ENCODE results near the gene ARL10.

The ARL10 gene

DNA sequence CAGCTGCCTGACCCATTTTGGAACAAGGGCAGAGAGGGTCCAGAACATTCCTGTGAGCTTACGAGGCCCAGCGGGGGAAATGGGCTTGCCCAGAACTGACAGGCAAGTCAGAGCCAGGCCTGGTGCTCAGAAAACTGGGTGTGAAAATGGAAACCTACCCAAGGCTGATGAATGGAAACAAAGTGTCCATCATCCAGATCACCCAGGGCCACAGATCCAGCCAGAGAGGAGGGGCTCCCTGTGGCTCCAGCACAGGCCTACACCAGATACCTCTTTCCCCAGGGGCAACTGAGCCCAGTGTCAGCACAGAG, 47.9 kb downstream of the ARL10 start:
- DNase-seq: no peak

DNA sequence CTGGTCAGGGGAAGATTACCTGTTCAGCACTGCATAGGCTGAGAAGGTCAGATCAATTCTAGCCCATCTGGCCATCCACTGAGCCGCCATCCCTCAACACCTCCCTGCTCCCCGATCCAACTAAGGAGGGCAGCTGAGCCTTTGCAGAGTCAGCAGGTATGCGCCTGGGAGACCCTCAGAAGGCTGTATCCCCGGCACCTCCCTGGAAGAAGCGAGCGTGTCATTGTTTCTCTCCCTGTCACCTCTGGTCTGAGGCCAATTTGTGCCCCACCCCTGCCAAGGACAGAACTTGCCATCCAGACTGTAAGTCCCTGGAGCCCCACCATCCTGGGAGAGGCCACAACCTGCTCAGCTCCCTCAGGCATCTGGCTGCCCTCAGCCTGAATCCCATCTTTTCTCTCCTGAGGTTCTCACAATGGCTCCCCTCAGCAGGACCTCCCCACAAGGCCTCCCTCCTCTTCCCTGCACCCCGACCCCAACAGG, 48.5 kb downstream of the ARL10 start:
- no peak for DNase-seq

DNA sequence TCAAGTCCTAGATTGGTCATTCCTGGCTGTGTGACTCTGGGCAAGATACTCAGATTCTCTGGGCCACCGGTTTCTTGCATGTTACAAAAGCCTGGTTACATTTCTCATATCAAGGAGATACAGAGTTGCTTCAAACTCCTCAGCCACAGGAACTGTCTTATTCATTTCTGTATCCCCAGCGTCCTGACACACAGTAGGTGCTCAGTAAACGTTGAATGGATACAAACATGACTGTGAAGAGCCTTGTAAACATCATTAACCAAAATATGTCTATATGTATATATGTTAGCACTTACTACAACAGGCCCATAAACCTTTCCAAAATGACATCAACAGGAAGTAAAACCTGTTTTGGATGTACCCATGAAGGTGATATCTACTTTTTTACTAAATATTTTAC, 49.4 kb downstream of the ARL10 start:
- no peak for DNase-seq

DNA sequence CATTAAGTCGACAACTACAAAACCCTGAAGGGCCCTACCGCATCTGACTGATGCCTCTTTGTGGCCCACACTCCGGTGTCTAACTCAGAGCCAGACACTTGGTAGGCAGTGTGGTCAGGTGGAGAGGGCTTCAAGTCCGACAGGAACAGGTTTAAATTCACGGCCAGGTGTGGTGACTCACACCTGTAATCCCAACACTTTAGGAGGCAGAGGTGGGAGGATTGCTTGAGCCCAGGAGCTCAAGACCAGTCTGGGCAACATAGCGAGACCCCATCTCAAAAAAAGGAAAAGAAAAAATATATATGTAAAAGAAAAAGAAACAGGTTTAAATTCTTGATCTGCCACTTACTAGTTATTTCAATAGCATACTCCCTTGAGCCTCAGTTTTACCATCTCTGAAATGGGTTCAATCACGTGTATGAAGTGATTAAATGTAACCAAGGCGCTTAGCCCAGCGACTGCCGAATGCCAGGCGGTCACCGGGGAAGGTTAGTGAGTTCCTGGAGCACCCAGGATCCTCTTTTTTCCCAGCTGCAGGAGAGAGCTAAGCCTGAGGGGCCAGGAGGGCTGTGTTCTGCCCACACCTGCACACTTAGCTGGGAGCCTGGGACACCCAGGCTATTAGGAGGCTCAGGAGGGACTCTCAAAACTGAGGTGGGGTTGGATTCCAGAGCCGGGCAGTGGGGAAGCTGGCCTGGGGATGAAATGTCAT, 50.1 kb downstream of the ARL10 start:
- DNase-seq: no peak

DNA sequence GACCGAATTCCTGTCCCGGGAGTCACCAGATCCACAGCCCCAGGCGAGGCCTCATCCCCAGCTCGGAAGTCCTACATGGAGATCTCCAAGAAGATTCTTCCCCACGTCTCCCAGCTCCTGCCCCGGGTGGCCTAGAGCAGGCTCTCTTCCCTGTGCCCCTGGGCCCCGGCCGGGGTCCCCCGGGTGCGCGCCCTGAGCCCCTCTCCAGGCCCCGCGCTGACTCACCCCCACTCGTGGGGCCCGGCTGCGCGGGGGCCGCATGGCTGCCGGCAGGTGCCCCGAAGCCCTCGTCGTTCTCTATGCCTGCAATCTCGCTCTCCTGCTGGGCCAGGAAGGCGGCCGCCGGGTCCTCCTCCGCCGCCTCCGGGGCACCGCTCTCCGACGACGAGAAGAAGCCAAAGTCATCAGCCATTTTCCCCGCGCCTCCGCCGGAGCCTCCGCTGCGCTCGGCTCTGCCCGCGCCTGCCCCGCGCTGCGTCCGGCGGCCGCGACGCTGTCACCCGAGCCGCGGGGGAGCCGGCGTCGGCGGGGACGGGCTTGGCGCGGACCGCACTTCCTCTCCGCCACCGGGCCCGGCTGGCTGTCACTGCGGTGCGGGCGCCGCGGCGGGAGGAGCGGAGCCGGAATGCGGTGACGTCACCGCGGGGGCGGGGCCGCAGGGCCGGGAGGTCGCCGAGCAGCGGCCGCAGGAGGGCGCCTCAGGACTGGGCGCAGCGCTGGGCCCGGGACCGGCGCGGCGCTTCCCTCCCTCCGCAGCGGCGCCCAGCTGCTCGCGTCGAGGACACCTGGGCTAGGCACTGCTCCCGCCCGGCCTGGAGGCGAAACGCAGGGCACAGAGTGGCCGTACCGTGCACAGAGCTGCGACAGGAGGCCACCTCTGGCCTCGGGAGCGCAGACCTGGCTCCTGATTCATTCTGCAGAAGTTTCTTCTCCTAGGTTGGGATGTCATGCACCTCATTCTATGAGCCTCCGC, 51.0 kb downstream of the ARL10 start, which contains the start of gene CLTB:
TSS of gene CLTB (minus strand) at position 588 of the 973 bp plus-strand sequence. CDS start at position 412, 176 bp downstream.
- peak; percentile 45 for DNase-seq

DNA sequence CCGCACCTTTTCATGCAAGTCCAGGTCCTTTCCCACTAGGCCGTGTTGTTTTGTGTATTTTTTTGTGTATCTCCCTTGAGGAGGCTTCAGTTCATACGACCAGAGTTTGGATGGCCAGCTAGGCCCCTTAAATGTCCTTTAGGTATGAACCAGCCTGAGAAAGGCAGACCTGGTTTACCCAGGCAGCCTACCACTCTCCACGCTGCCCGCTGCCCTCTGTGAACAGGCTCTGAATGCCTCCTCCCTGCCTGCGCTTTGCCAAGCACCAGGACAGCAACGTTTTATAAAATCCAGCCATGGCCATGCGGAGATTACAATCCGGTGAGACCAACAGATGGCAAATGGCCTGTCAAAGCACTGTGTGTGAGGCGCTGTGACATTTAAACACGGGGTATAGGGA, 51.7 kb downstream of the ARL10 start:
- no peak for DNase-seq

DNA sequence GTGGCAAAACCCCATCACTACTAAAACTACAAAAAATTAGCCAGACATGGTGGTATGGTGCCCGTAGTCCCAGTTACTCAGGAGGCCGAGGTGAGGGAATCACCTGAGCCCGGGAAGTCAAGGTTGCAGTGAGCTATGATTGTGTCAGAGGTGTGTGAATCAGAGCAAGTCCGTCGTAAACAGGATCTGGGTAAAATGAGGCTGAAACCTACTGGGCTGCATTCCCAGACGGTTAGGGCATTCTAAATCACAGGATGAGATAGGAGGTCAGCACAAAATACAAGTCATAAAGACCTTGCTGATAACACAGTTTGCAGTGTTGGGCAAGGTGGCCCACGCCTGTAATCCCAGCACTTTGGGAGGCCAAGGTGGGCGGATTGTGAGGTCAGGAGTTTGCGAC, 53.0 kb downstream of the ARL10 start:
- DNase-seq: no peak

DNA sequence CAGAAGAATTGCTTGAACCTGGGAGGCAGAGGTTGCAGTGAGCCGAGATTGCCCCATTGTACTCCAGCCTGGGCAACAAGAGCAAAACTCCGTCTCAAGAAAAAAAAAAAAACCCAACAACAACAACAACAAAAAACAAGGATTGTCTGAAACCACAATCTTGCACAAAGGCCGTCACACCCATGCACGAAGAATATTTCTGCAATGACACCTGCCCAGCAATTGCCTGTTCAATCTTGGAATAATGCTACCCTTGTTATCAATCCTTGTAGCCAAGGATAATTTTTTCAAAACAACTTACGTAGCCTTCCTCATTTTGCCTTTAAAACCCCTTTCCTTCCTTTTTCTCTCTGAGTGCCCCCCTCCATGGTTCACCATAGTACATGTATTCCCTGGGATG, 54.8 kb downstream of the ARL10 start:
- DNase-seq: no peak

DNA sequence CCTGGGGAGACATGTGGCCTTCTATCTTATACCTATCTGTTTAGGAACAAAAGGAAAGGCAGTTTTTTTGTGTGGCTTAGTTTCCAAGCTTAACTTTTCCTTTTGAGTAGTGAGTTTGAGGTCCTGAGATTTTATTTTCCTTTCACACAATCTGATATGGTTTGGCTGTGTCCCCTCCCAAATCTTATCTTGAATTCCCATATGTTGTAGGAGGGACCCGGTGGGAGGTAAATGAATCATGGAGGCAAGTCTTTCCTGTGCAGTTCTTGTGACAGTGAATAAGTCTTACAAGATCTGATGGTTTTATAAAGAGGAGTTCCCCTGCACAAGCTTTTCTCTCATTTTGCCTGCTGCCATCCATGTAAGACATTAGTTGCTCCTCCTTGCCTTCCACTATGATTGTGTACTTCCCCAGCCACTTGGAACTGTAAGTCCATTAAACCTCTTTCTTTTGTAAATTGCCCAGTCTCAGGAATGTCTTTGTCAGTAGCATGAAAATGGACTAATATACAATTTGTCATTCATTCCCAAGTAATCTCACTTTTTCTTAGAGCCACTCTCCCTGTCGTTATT, 55.8 kb downstream of the ARL10 start:
- no peak for DNase-seq

DNA sequence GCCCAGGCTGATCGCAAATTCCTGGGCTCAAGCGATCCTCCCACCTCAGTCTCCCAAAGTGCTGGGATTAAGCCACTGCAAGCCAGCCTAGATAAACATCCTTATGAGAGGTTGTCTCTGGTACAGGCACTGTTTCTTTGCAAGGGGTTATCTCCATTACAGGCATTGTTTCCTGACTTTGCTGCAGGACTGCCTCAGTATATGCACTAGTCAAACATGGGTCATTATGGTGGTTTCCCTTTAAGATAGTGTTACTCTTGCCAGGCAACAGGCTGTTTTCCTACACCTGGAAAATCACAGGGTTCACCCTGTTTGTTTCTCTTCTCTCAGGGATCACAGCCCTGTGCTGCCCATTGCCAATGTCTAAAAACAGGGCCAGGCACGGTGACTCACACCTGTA, 58.9 kb downstream of the ARL10 start:
- no peak for DNase-seq

DNA sequence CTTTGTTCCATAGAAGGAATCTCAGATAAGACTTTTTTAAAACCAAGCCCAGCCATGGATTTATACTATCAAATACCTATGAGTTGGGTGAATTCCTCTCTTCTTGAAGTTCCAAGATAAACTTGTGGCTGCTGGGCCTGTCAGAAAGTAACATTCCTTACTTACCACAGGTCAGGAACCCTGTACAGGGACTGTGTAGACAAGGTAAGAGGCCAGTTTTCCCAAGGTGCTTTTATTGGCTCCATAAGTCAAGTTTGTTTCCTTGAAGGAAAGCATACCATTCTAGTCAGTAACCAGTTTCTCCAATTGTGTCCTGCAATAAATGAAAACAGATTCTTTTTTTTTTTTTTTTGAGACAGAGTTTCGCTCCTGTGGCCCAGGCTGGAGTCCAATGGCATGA, 59.9 kb downstream of the ARL10 start:
- DNase-seq: no peak

DNA sequence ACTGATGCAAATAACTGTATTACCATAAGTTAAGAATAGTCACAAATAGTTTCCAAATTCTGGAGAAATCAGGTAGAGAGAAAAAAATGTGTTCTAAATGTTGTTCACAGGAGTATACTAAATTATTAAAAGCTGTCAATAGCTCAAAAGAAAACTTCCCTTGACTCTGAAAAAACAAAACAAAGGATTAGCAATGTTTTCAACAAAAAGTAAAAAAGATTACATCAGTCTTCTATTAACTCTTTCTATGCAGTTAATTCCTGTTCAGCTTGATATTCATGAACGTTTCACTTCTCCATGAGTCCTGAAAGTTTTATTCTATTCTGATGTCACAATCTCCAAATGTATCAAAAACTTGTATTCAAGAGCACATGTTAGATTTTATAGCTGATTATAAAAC, 60.5 kb downstream of the ARL10 start:
- DNase-seq: no peak

DNA sequence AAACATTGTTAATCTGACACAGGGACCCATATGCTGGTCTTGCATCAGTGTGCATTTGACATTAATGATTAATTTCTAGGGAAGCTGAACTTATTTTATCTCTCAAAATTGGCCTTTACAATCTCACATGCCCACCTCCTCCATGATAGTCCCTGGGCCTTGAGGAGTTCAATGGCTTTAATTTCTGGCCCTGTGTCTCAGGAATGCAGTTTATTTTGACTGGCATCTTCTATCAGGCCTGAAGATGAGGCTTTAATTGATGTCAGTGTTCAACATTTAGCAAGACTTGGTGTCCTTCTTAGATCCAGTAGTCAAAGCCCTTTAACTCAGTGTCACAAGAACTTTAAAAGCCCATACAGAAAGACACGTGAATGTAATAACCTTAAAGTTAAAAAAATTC, 61.6 kb downstream of the ARL10 start:
- DNase-seq: no peak

DNA sequence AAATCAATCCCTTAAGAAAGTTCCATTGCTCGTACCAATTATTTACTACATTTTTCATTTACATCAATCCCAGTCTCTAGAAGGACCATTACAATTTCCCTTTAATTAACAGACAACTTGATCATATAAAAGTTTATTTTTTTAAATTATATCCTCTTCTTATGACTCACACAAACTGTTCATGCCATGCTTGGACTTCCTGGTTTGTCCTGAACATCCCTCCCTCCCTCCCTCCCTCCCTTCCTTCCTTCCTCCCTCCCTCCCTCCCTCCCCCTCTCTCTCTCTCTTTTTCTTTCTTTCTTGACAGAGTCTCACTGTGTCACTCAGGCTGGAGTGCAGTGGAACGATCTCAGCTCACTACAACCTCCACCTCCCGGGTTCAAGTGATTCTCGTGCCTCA, 62.7 kb downstream of the ARL10 start:
- no peak for DNase-seq

DNA sequence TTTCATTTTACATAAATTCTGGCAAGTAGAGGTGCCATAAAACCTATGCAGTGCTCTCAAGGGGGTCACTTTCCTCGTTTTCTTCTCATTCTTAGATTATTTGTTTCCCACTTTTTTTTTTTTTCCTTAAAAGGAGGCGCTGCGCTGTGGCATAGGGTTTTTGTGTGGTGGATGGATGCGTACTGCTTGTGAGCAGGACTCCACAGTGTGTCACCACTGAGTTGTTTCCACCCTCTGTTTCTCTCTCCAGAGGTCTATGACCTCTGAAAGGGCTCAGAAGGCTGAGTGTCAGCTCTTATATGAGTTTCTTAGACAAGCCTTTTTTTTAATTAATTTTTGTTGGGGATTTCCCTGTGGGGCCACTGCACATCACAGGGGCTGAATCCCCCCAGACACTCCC, 64.7 kb downstream of the ARL10 start:
- DNase-seq: no peak

All from NCI-H2029 treated with DMSO at 0.1 percent for 48 hours (cell line).